Nucleus accumbens (tissue), 56 donors: ENCODE data around the gene ZNF92.
A peak's percentile ranks its signal among the peaks of the same experiment; 100 is the strongest.
"Not testable (repeated sequence)": the region's sequence is repeated elsewhere in the genome, so short reads cannot be mapped to it uniquely, and the experiment has no call there.

Experiments
- DNase-seq, 56 donors: peaks; one replicate each; lab custom pipeline; 2025; lab: John Stamatoyannopoulos, UW

The ZNF92 gene

GRCh38 chr7:65422670-65423069 is 49.0 kb downstream of the ZNF92 start:
- DNase-seq: no peak

- not testable (repeated sequence) for DNase-seq
Observed at GRCh38 chr7:65423286-65423685, 49.6 kb downstream of the ZNF92 start.

GRCh38 chr7:65429642-65430343 is 56.1 kb downstream of the ZNF92 start:
- DNase-seq: no peak

- DNase-seq: no peak
Observed at GRCh38 chr7:65430344-65431186, 56.9 kb downstream of the ZNF92 start.

GRCh38 chr7:65434307-65434706 is 60.7 kb downstream of the ZNF92 start:
- no peak for DNase-seq

GRCh38 chr7:65436163-65436562 is 62.5 kb downstream of the ZNF92 start:
- no peak for DNase-seq

- DNase-seq: peak in 3 of 56 donors; percentile 7 to 14 (median 8)
Observed at GRCh38 chr7:65438598-65438997, 64.9 kb downstream of the ZNF92 start.

- no peak for DNase-seq
Observed at GRCh38 chr7:65441010-65441409, 67.4 kb downstream of the ZNF92 start.

- DNase-seq: no peak
Observed at GRCh38 chr7:65444205-65444842, 70.7 kb downstream of the ZNF92 start.

GRCh38 chr7:65444899-65445823 is 71.5 kb downstream of the ZNF92 start:
- no peak for DNase-seq

GRCh38 chr7:65447041-65447440 is 73.4 kb downstream of the ZNF92 start:
- DNase-seq: not testable (repeated sequence)

- peak in 2 of 56 donors; percentile 10 to 29 for DNase-seq
Observed at GRCh38 chr7:65448816-65449504, 75.3 kb downstream of the ZNF92 start.

GRCh38 chr7:65449505-65449852 is 75.8 kb downstream of the ZNF92 start:
- DNase-seq: no peak
